ENCODE data around the gene LRRC9. TPM values are rescaled to one million over a fixed set of nuclear protein-coding genes. Genes with fewer than 3 reads are reported as not detected.

LRRC9 gene
- total and polyA plus RNA-seq, 2 of the 13 experiments (the other 11 are each of a cell fraction or from before 2014, with no cell fraction given), result 0.08 to 0.18 TPM

- TF ChIP-seq RERE (CRISPR knock-in tag; IDR thresholded peaks at IDR 0.05; ENCODE audit: low read depth), result no peak
- TF ChIP-seq ZSCAN30 (CRISPR knock-in tag; IDR thresholded peaks at IDR 0.05), result peak; percentile 72; the same call in 1 of the 2 replicates
- TF ChIP-seq E2F1 (CRISPR knock-in tag; IDR thresholded peaks at IDR 0.05), result peak; percentile 62
- TF ChIP-seq PAX8 (CRISPR knock-in tag; IDR thresholded peaks at IDR 0.05; ENCODE audit: borderline replicate concordance), result no peak
- TF ChIP-seq FOXP4 (CRISPR knock-in tag; IDR thresholded peaks at IDR 0.05), result no peak
- no peak for TF ChIP-seq REXO4 (CRISPR knock-in tag; IDR thresholded peaks at IDR 0.05; ENCODE audit: borderline replicate concordance)
- no peak for TF ChIP-seq AFF4 (CRISPR knock-in tag; IDR thresholded peaks at IDR 0.05)
- no peak for TF ChIP-seq GZF1 (CRISPR knock-in tag; IDR thresholded peaks at IDR 0.05)
- no peak for TF ChIP-seq U2AF2 (IDR thresholded peaks at IDR 0.05; ENCODE audit: low read depth, low read length)
- TF ChIP-seq E2F2 (CRISPR knock-in tag; IDR thresholded peaks at IDR 0.05; ENCODE audit: borderline replicate concordance), result no peak
- no peak for TF ChIP-seq ATF3 (CRISPR knock-in tag; IDR thresholded peaks at IDR 0.05)
- no peak for TF ChIP-seq MLX (CRISPR knock-in tag; IDR thresholded peaks at IDR 0.05)
- no peak for TF ChIP-seq ZNF879 (CRISPR knock-in tag; IDR thresholded peaks at IDR 0.05)
Observed at GRCh38 chr14:59919570-59920377, at the start of gene LRRC9 (continued).

All from HepG2 (cell line).